CD4-positive, alpha-beta T cell (primary cell): ENCODE results near the gene PCBP2. TPM values are rescaled to one million over a fixed set of nuclear protein-coding genes. Genes with fewer than 3 reads are reported as not detected.

Experiments used
- ATAC-seq: fragments of 200-7000 bp; cut with Tn5 transposase; one replicate; pipeline ENCODE4 v1.10.0; 2022; ENCODE audit warnings: mild to moderate bottlenecking; ENCODE audit not compliant: poor library complexity
- CTCF ChIA-PET: fragments of 350-600 bp; sonication (Branson Sonifier 250); formaldehyde crosslinking; loops from one replicate; lab custom pipeline; 2021; ENCODE audit warnings: antibody characterized with exemption, inconsistent platforms; lab: Charles Lee
- POLR2A ChIA-PET: fragments of 350-600 bp; sonication (Branson Sonifier 250); formaldehyde crosslinking; loops from one replicate; lab custom pipeline; 2021; ENCODE audit warnings: antibody characterized with exemption, inconsistent platforms; lab: Charles Lee
- DNase-seq, 14 experiments: peaks; one replicate each; pipeline ENCODE4 v3.0.0-alpha.2; 2013 to 2020; ENCODE audit warnings: mixed read lengths in 2 of 14
- H3K27ac ChIP-seq, 2 donors: one replicate each; pipeline versions ENCODE4 v1.5.1 to v1.7.0; 2013; ENCODE audit warnings: low read length in 2 of 2, low read depth in 1 of 2, mild to moderate bottlenecking in 1 of 2
- H3K27me3 ChIP-seq, 2 experiments: 1 replicate in 1 of 2; 2 replicates in 1 of 2; pipeline versions ENCODE4 v1.6.1 to v1.7.0; 2013; ENCODE audit warnings: low read length in 2 of 2, control low read depth in 1 of 2, mild to moderate bottlenecking in 1 of 2, moderate library complexity in 1 of 2; ENCODE audit not compliant: insufficient read depth in 2 of 2, control insufficient read depth in 1 of 2
- H3K36me3 ChIP-seq: one replicate; pipeline ENCODE4 v1.6.1; 2013; ENCODE audit warnings: low read length, control low read depth; ENCODE audit not compliant: insufficient read depth
- H3K4me1 ChIP-seq: one replicate; pipeline ENCODE4 v1.6.1; 2013; ENCODE audit warnings: low read length, control low read depth; ENCODE audit not compliant: insufficient read depth
- H3K4me3 ChIP-seq: one replicate; pipeline ENCODE4 v1.5.1; 2013; ENCODE audit warnings: mild to moderate bottlenecking, low read length, moderate library complexity
- H3K9me3 ChIP-seq, 2 experiments: 1 replicate in 1 of 2; 2 replicates in 1 of 2; pipeline versions ENCODE4 v1.6.1 to v1.7.0; 2013; ENCODE audit warnings: low read length in 2 of 2, mild to moderate bottlenecking in 2 of 2, control low read depth in 1 of 2, moderate library complexity in 1 of 2; ENCODE audit not compliant: control insufficient read depth in 1 of 2, insufficient read depth in 1 of 2
- H3K27ac Mint-ChIP-seq: one replicate; pipeline ENCODE4 v1.8.0; 2020; ENCODE audit warnings: mixed read lengths
- H3K27me3 Mint-ChIP-seq: one replicate; pipeline ENCODE4 v1.8.0; 2021; ENCODE audit warnings: mixed read lengths
- H3K36me3 Mint-ChIP-seq: one replicate; pipeline ENCODE4 v1.8.0; 2021; ENCODE audit warnings: low read depth, mixed read lengths
- H3K4me1 Mint-ChIP-seq: one replicate; pipeline ENCODE4 v1.8.0; 2021; ENCODE audit warnings: low read depth, mixed read lengths
- H3K4me3 Mint-ChIP-seq: one replicate; pipeline ENCODE4 v1.8.0; 2020; ENCODE audit warnings: mild to moderate bottlenecking, mixed read lengths
- H3K9me3 Mint-ChIP-seq: one replicate; pipeline ENCODE4 v1.8.0; 2020; ENCODE audit warnings: mixed read lengths
- CTCF ChIP-seq: fragments of 200-600 bp; IDR thresholded peaks from one replicate; pipeline ENCODE4 v1.8.0; 2022; ENCODE audit warnings: antibody characterized with exemption, mild to moderate bottlenecking
- intact Hi-C, 2 experiments: fragments of 100-400 bp; cut with DNase I in 1 of 2; cut with micrococcal nuclease in 1 of 2; formaldehyde crosslinking; loops; one replicate each; pipeline versions ENCODE4 v1.15.1 to v1.9.0; 2023 to 2025; cut with DNase I, micrococcal nuclease
- total RNA-seq, 174 experiments: library from RNA in 2 of 174; stranded (reverse) in 2 of 174; gene quantifications; one replicate each; pipeline ENCODE4 v1.2.3 and lab custom pipeline; 2021 to 2026

PCBP2 gene
- total RNA-seq, 2 experiments from 2014 or later = 1,331 to 1,359 TPM

GRCh38 chr12:53493610-53494391 lies 41.9 kb downstream of the PCBP2 start:
- H3K9me3 Mint-ChIP-seq = no peaks in the 10 kb centered on the region
- H3K36me3 ChIP-seq = no peaks in the 10 kb centered on the region
- peak overlapping the region; percentile 92 for H3K4me3 Mint-ChIP-seq
- peaks cover 58% of the 10 kb centered on the region for H3K4me1 Mint-ChIP-seq
- ATAC-seq (no peak), DNase-seq (peak in 1 of 14 experiments; percentile 17)
- no peaks in the 10 kb centered on the region for H3K9me3 ChIP-seq
- peaks cover 11% of the 10 kb centered on the region for H3K36me3 Mint-ChIP-seq
- TF ChIP-seq CTCF = no peak
- H3K4me1 ChIP-seq = peaks cover 36% of the 10 kb centered on the region
- intact Hi-C loops = no loop called here
- H3K27me3 ChIP-seq = no peaks in the 10 kb centered on the region
- H3K27me3 Mint-ChIP-seq = no peaks in the 10 kb centered on the region
- peak overlapping the region; percentile 92 for H3K27ac Mint-ChIP-seq
- ChIA-PET POLR2A (interaction anchor here (0.7 to 2.0 kb wide), 8 partner anchors 11 to 274 kb away, joined by 3 to 6 read pairs (median 4); partner anchors contain the start of gene SP1), CTCF (interaction anchor here (0.9 to 1.7 kb wide), 5 partner anchors 15 to 173 kb away, joined by 3 to 4 read pairs (median 3); partner anchors contain the start of gene AAAS)
- H3K4me3 ChIP-seq = peak overlapping the region; percentile 69
- H3K27ac ChIP-seq = peak overlapping the region; percentile 69 to 94

- ATAC-seq = no peak
- no peak overlapping the region for H3K27ac ChIP-seq
- H3K27me3 ChIP-seq = no peaks in the 10 kb centered on the region
- peaks cover 66% of the 10 kb centered on the region for H3K4me1 Mint-ChIP-seq
- H3K4me1 ChIP-seq = peaks cover 51% of the 10 kb centered on the region
- H3K9me3 ChIP-seq = no peaks in the 10 kb centered on the region
- peaks cover 21% of the 10 kb centered on the region for H3K36me3 Mint-ChIP-seq
- H3K4me3 Mint-ChIP-seq = peak overlapping the region; percentile 46
- H3K36me3 ChIP-seq = no peaks in the 10 kb centered on the region
- no peak overlapping the region for H3K27ac Mint-ChIP-seq
- no peak for TF ChIP-seq CTCF
- no peak overlapping the region for H3K4me3 ChIP-seq
- ChIA-PET POLR2A (interaction anchor here (1.5 kb wide), 1 partner anchor 10 kb away, joined by 3 read pairs; no protein-coding TSS in a partner anchor), CTCF (no interaction called here)
- intact Hi-C loops = no loop called here
- no peak for DNase-seq
- H3K9me3 Mint-ChIP-seq = no peaks in the 10 kb centered on the region
- H3K27me3 Mint-ChIP-seq = no peaks in the 10 kb centered on the region
These were observed 44.2 kb downstream of the PCBP2 start for GRCh38 chr12:53495903-53496751.

DNA sequence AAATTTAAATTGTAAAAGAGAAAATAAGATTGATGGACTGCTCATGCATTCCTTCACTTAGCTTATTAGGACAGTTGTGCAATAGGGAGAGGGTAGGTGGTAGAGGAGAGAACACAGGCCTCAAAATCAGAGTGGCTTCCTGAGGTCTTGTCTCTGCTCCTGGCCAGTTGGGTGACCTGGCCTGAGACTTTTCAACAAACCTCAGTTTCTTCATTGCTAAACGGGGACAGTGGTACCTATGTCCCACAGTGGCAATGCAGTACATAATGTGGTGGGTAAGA lies 44.8 kb downstream of the PCBP2 start:
- intact Hi-C loops = no loop called here
- TF ChIP-seq CTCF = no peak
- H3K27me3 Mint-ChIP-seq = no peaks in the 10 kb centered on the region

More for the DNA sequence above, 44.8 kb downstream of the PCBP2 start:
- CTCF ChIA-PET = no interaction called here
- H3K4me3 Mint-ChIP-seq = peak overlapping the region; percentile 46
- H3K36me3 Mint-ChIP-seq = peaks cover 21% of the 10 kb centered on the region
- Histone ChIP-seq H3K27me3 (no peaks in the 10 kb centered on the region), H3K27ac (no peak overlapping the region), H3K4me3 (no peak overlapping the region), H3K9me3 (no peaks in the 10 kb centered on the region), H3K36me3 (no peaks in the 10 kb centered on the region), H3K4me1 (peaks cover 55% of the 10 kb centered on the region)
- DNase-seq (no peak), ATAC-seq (no peak)
- POLR2A ChIA-PET = no interaction called here
- peaks cover 71% of the 10 kb centered on the region for H3K4me1 Mint-ChIP-seq
- peak overlapping the region; percentile 98 for H3K27ac Mint-ChIP-seq
- no peaks in the 10 kb centered on the region for H3K9me3 Mint-ChIP-seq
